Epidermal melanocyte (primary cell): ENCODE data around the gene GNAL.
"Not testable (repeated sequence)": the region's sequence is repeated elsewhere in the genome, so short reads cannot be mapped to it uniquely, and the experiment has no call there.

Experiments used
- DNase-seq: peaks from one replicate; pipeline ENCODE4 v3.0.0; 2011; ENCODE audit warnings: low spot score; ENCODE audit not compliant: insufficient read length

The GNAL gene

GRCh38 chr18:11873670-11874340 is 184.7 kb downstream of the GNAL start:
- no peak for DNase-seq

- no peak for DNase-seq
Observed at GRCh38 chr18:11874676-11875075, 185.6 kb downstream of the GNAL start.

GRCh38 chr18:11877497-11878135 is 188.6 kb downstream of the GNAL start:
- DNase-seq = no peak

GRCh38 chr18:11880586-11881304 is 191.7 kb downstream of the GNAL start:
- DNase-seq = no peak

GRCh38 chr18:11882636-11883035 is 193.6 kb downstream of the GNAL start:
- no peak for DNase-seq

GRCh38 chr18:11883153-11883552 is 194.1 kb downstream of the GNAL start:
- no peak for DNase-seq

GRCh38 chr18:11884396-11885030 is 195.4 kb downstream of the GNAL start:
- no peak for DNase-seq

- no peak for DNase-seq
Observed at GRCh38 chr18:11885278-11885947, 196.3 kb downstream of the GNAL start.

- DNase-seq = no peak
Observed at GRCh38 chr18:11886577-11887110, 197.6 kb downstream of the GNAL start.

GRCh38 chr18:11887328-11888128 is 198.5 kb downstream of the GNAL start:
- no peak for DNase-seq

- no peak for DNase-seq
Observed at GRCh38 chr18:11888726-11889125, 199.7 kb downstream of the GNAL start.

- no peak for DNase-seq
Observed at GRCh38 chr18:11889284-11889683, 200.2 kb downstream of the GNAL start.

GRCh38 chr18:11891737-11892136 is 202.7 kb downstream of the GNAL start:
- DNase-seq = no peak

- not testable (repeated sequence) for DNase-seq
Observed at GRCh38 chr18:11892438-11892837, 203.4 kb downstream of the GNAL start.

- DNase-seq = no peak
Observed at GRCh38 chr18:11897781-11898180, 208.7 kb downstream of the GNAL start.

- DNase-seq = no peak
Observed at GRCh38 chr18:11899063-11899462, 210.0 kb downstream of the GNAL start.

GRCh38 chr18:11901826-11902438 is 212.9 kb downstream of the GNAL start:
- no peak for DNase-seq

GRCh38 chr18:11902522-11903292 is 213.6 kb downstream of the GNAL start:
- no peak for DNase-seq

GRCh38 chr18:11905613-11906012 is 216.5 kb downstream of the GNAL start:
- DNase-seq = no peak
